Mucosa of descending colon (tissue), 3 donors: ENCODE measurements around the gene WDR38. TPM values are rescaled to one million over a fixed set of nuclear protein-coding genes. Genes with fewer than 3 reads are reported as not detected.
A peak's percentile ranks its signal among the peaks of the same experiment; 100 is the strongest.

ENCODE experiments used
- ATAC-seq: fragments of 200-7000 bp; cut with Tn5 transposase; one replicate; pipeline ENCODE4 v1.9.1; 2020; ENCODE audit warnings: mild to moderate bottlenecking, moderate library complexity
- DNase-seq, 3 donors: peaks; one replicate each; pipeline ENCODE4 v3.0.0-alpha.2; 2020
- H3K36me3 ChIP-seq: fragments of 200-600 bp; one replicate; pipeline ENCODE4 v1.8.0; 2021; ENCODE audit warnings: low read depth, mild to moderate bottlenecking
- H3K4me1 ChIP-seq: fragments of 200-600 bp; one replicate; pipeline ENCODE4 v1.8.0; 2021; ENCODE audit warnings: low read depth, mild to moderate bottlenecking
- H3K4me3 ChIP-seq: fragments of 200-600 bp; one replicate; pipeline ENCODE4 v1.8.0; 2021; ENCODE audit warnings: mild to moderate bottlenecking
- H3K9me3 ChIP-seq: fragments of 200-600 bp; one replicate; pipeline ENCODE4 v1.8.0; 2021; ENCODE audit warnings: mild to moderate bottlenecking
- intact Hi-C, 2 donors: fragments of 100-400 bp; cut with DNase I in 1 of 2; cut with micrococcal nuclease in 1 of 2; formaldehyde crosslinking; loops; one replicate each; pipeline versions ENCODE4 v1.11.0 to v1.11.1; 2022; cut with DNase I, micrococcal nuclease
- long read RNA-seq, 2 donors: library from polyadenylated mRNA; unstranded; transcript quantifications; one replicate each; pipeline ENCODE4 v2.0.0, GENCODE V29; 2019 to 2021
- total RNA-seq, 3 donors: library from RNA; stranded (reverse); fragmentation: NEBNext Ultra II Directional in 2 of 3; extraction: Animal tissue kit (Norgen Biotek cat#: 25700) in 2 of 3; gene quantifications; one replicate each; pipeline versions ENCODE4 v1.2.1 to v1.2.4, GENCODE V29; 2021 to 2023
- TF ChIP-seq, protein P1 (sequence below): fragments of 200-600 bp; IDR thresholded peaks from one replicate; pipeline ENCODE4 v1.8.0; 2022; ENCODE audit warnings: antibody characterized with exemption, mild to moderate bottlenecking
- donor health status: DM: no; HTN: no; CAD: no; lungs with moderate emphysema.
- donor health status: DM: no; HTN: no; CAD: no.
- donor health status: DM: no; HTN: yes; CAD: no.

Gene WDR38, protein sequence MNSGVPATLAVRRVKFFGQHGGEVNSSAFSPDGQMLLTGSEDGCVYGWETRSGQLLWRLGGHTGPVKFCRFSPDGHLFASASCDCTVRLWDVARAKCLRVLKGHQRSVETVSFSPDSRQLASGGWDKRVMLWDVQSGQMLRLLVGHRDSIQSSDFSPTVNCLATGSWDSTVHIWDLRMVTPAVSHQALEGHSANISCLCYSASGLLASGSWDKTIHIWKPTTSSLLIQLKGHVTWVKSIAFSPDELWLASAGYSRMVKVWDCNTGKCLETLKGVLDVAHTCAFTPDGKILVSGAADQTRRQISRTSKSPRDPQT
- not detected for total RNA-seq
- long read RNA-seq, donor 1: 0 reads
- long read RNA-seq, donor 2: 0 reads

DNA sequence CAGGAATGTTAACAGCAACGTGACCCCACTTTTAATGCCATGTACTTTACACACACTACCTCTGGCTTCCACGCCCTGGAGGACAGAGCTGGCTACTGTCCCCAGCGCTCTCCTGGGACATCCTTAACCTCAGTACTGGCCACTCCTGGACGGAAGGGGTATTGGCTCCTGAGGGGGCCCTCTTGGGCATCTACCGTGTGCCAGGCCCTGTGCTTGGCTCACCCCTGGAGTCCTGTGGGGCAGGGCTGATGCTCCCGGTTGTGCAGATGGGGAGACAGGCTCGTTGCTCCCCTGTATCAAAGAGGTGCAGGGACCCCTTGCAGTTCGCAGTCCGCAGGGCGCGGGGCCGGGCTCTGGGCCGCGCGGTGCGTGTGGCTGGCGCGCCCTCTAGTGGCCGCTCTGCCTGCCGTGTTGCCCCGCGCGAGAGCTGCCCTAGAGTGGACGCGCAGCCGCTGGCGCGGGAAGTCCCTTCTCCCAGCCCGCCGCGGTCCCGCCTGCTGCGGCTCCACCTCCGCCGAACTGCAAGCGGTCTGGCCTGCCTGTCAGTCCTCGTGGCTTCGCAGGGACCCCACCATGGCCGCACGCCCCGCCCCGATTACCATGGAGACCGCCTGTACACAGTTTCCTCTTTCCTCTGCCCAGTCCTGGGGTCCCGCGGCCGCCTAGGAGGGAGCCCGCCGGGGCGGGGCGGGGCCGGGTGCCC lies at the start of gene WDR38:
Gene WDR38, plus strand, starts transcription at position 632 of the 703 bp plus-strand sequence. CDS start 72 bp downstream, outside the sequence.
- H3K36me3 ChIP-seq: peaks cover 5% of the 10 kb centered on the region
- no peaks in the 10 kb centered on the region for H3K9me3 ChIP-seq
- intact Hi-C loops: loop anchor here (2.0 kb wide), 2 partner anchors 78 to 80 kb away; no protein-coding TSS in a partner anchor
- ATAC-seq (peak; percentile 93), DNase-seq (peak; percentile 81 to 86 (median 83))
- H3K4me3 ChIP-seq: no peak within 1 kb of the TSS
- peaks cover 14% of the 10 kb centered on the region for H3K4me1 ChIP-seq
- TF ChIP-seq, protein P1, sequence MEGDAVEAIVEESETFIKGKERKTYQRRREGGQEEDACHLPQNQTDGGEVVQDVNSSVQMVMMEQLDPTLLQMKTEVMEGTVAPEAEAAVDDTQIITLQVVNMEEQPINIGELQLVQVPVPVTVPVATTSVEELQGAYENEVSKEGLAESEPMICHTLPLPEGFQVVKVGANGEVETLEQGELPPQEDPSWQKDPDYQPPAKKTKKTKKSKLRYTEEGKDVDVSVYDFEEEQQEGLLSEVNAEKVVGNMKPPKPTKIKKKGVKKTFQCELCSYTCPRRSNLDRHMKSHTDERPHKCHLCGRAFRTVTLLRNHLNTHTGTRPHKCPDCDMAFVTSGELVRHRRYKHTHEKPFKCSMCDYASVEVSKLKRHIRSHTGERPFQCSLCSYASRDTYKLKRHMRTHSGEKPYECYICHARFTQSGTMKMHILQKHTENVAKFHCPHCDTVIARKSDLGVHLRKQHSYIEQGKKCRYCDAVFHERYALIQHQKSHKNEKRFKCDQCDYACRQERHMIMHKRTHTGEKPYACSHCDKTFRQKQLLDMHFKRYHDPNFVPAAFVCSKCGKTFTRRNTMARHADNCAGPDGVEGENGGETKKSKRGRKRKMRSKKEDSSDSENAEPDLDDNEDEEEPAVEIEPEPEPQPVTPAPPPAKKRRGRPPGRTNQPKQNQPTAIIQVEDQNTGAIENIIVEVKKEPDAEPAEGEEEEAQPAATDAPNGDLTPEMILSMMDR: peak; percentile 85

DNA sequence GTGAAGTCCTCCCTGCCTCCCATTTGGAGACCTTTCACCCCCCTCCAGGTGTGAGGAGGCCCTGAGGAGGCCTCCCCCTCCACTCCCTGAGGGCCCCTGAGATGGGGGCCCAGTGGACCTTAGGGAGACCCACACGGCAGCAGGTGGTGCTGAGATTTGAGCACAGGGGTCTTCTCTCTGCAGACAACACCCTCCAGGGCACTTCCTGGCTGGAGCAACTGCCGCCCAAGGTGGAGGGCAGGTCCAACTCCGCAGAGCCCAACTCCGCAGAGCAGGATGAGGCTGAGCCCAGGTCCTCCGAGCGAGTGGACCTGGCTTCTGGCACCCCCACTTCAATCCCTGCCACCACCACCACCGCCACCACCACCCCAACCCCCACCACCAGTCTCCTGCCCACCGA lies 49.3 kb upstream of the WDR38 start:
- no peak for ATAC-seq
- TF ChIP-seq, protein P1: no peak
- intact Hi-C loops: no loop called here
- Histone ChIP-seq H3K4me1 (no peaks in the 10 kb centered on the region), H3K4me3 (no peak overlapping the region), H3K36me3 (no peaks in the 10 kb centered on the region), H3K9me3 (no peaks in the 10 kb centered on the region)
- DNase-seq: no peak

DNA sequence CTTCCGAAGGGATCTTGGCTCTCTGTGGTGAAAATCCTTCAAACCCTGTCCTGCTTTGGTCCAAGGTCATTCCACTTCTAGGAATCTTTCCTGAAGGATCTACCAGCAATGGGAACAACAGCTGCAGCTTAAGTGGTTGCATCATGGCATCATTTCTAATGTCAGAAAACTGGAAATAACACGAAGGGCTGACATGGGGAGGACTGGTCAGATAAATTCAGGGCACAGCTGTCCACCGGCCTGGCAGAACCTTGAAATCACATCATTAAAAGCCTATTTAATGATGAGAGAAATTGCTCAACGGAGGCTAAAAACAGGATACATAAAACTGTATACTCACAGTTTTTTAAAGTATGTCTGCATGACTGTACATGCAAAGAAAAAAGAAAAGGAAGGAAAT lies 48.1 kb upstream of the WDR38 start:
- intact Hi-C loops: no loop called here
- TF ChIP-seq, protein P1: no peak
- ATAC-seq: no peak

DNA sequence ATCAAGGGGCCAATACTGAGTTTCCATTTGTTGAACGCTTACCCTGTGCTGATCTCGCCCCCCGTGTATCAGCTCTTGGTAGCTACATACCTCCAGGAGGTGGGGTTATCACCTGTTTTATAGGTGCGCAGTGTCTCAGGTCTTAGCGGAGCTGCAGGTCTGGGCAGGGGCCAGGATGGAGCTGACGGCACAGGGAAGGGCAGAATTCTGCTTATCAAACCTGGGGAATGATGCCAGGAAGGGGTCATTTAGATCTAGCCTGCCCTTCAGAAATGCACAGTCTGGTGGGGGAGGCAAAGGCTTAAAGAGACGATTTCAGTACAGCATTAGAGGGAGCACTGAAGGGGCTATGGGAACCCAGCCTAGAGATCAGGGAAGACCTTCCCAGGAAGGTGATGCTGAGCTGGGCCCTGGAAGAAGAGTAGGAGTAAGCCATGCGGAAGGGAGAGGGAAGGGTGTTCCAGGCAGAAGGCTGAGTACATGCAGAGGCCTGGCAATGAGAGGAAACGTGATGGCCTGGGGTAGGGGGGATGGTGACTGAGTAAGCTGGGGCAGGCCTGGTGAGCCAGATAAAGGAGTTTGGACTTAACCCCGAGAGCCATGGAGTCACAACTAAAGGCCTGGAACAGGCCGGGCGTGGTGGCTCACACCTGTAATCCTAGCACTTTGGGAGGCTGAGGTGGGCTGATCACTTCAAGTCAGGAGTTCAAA lies 44.9 kb upstream of the WDR38 start:
- Histone ChIP-seq H3K4me3 (no peak overlapping the region), H3K9me3 (no peaks in the 10 kb centered on the region), H3K36me3 (no peaks in the 10 kb centered on the region), H3K4me1 (no peaks in the 10 kb centered on the region)
- intact Hi-C loops: no loop called here
- DNase-seq: no peak
- TF ChIP-seq, protein P1: no peak
- ATAC-seq: no peak

More for the DNA sequence above, 48.1 kb upstream of the WDR38 start:
- no peak for DNase-seq
- Histone ChIP-seq H3K9me3 (no peaks in the 10 kb centered on the region), H3K4me1 (no peaks in the 10 kb centered on the region), H3K36me3 (no peaks in the 10 kb centered on the region), H3K4me3 (no peak overlapping the region)

DNA sequence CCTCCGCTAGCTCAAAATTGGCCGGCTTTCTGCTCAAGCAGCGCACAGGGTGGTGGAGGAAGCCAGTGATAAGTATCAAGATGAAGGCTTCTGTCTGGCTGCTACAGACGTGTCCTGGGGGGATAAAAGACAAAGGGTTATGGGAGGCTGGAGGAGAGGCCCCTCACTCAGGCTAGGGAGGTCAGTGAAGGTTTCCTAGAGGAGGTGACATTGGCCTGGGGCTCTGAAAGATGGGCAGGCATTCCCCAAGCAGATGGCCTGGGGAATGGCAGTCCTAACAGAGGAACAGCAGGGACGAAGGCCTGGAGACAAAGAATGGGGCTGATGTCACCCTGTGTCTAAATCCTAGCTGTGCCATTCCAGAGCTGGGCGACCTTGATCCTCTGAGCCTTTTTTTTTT lies 44.0 kb upstream of the WDR38 start:
- Histone ChIP-seq H3K4me1 (no peaks in the 10 kb centered on the region), H3K4me3 (no peak overlapping the region), H3K9me3 (no peaks in the 10 kb centered on the region), H3K36me3 (no peaks in the 10 kb centered on the region)
- DNase-seq (no peak), ATAC-seq (no peak)
- intact Hi-C loops: no loop called here
- TF ChIP-seq, protein P1: no peak
